WTC11 (cell line): ENCODE results near the gene POLR3B. TPM values are rescaled to one million over a fixed set of nuclear protein-coding genes. Genes with fewer than 3 reads are reported as not detected.
"Not testable (repeated sequence)": the region's sequence is repeated elsewhere in the genome, so short reads cannot be mapped to it uniquely, and the experiment has no call there.

ENCODE experiments used
- ATAC-seq: fragments of 200-7000 bp; cut with Tn5 transposase; 2 replicates; pipeline ENCODE4 v1.10.0; 2021; ENCODE audit warnings: mild to moderate bottlenecking, moderate library complexity
- CTCF ChIA-PET: fragments of 300-600 bp; sonication (Branson Sonifier 250); formaldehyde crosslinking; loops from one replicate; lab custom pipeline; 2021; ENCODE audit warnings: antibody characterized with exemption; lab: Charles Lee
- POLR2A ChIA-PET: fragments of 350-600 bp; sonication (Branson Sonifier 250); formaldehyde crosslinking; loops from one replicate; lab custom pipeline; 2021; ENCODE audit warnings: antibody characterized with exemption; lab: Charles Lee
- DNase-seq: peaks from one replicate; pipeline ENCODE4 v3.0.0; 2021; ENCODE audit warnings: low spot score
- H3K27ac Mint-ChIP-seq: 2 replicates; pipeline ENCODE4 v1.8.0; 2021; ENCODE audit warnings: mixed read lengths
- H3K27me3 Mint-ChIP-seq: 2 replicates; pipeline ENCODE4 v1.8.0; 2021; ENCODE audit warnings: low read depth, mild to moderate bottlenecking, moderate library complexity, mixed read lengths
- H3K36me3 Mint-ChIP-seq: 2 replicates; pipeline ENCODE4 v1.8.0; 2021; ENCODE audit warnings: mixed read lengths
- H3K4me1 Mint-ChIP-seq: 2 replicates; pipeline ENCODE4 v1.8.0; 2022; ENCODE audit warnings: mixed read lengths
- H3K4me3 Mint-ChIP-seq: 2 replicates; pipeline ENCODE4 v1.8.0; 2021; ENCODE audit warnings: mild to moderate bottlenecking, moderate library complexity, mixed read lengths
- H3K9me3 Mint-ChIP-seq: 2 replicates; pipeline ENCODE4 v1.8.0; 2021; ENCODE audit warnings: mixed read lengths
- CREM ChIP-seq: sonication (generic); formaldehyde crosslinking; IDR thresholded peaks from 2 replicates; pipeline ENCODE4 v1.8.1; 2022; ENCODE audit warnings: mild to moderate bottlenecking, missing genetic modification reagents, moderate library complexity
- JUN ChIP-seq: sonication (generic); formaldehyde crosslinking; IDR thresholded peaks from 2 replicates; pipeline ENCODE4 v1.8.0; 2023; ENCODE audit warnings: mild to moderate bottlenecking, missing genetic modification reagents
- MXD4 ChIP-seq: fragments of 250-450 bp; sonication (Bioruptor Pico); IDR thresholded peaks from 2 replicates; pipeline ENCODE4 v1.8.0; 2021; ENCODE audit warnings: mild to moderate bottlenecking, moderate library complexity, borderline replicate concordance
- RORB ChIP-seq: fragments of 250-450 bp; sonication (Bioruptor Pico); IDR thresholded peaks from 2 replicates; pipeline ENCODE4 v1.9.0; 2021; ENCODE audit warnings: mild to moderate bottlenecking
- SOX15 ChIP-seq: fragments of 250-450 bp; sonication (Bioruptor Pico); IDR thresholded peaks from 2 replicates; pipeline ENCODE4 v1.9.0; 2021; ENCODE audit warnings: mild to moderate bottlenecking
- TCF7 ChIP-seq: sonication (generic); formaldehyde crosslinking; IDR thresholded peaks from 2 replicates; pipeline ENCODE4 v1.8.0; 2022; ENCODE audit warnings: mild to moderate bottlenecking, low read depth, missing genetic modification reagents, moderate library complexity
- TEAD1 ChIP-seq: sonication (generic); formaldehyde crosslinking; IDR thresholded peaks from 2 replicates; pipeline ENCODE4 v1.8.0; 2022; ENCODE audit warnings: mild to moderate bottlenecking, missing genetic modification reagents
- TP53 ChIP-seq: sonication (generic); formaldehyde crosslinking; IDR thresholded peaks from 2 replicates; pipeline ENCODE4 v1.8.1; 2023; ENCODE audit warnings: mild to moderate bottlenecking, missing genetic modification reagents
- ZNF219 ChIP-seq: sonication (generic); formaldehyde crosslinking; IDR thresholded peaks from 2 replicates; pipeline ENCODE4 v1.8.0; 2023; ENCODE audit warnings: missing genetic modification reagents, mild to moderate bottlenecking, borderline replicate concordance
- ZNF281 ChIP-seq: sonication (generic); formaldehyde crosslinking; IDR thresholded peaks from 2 replicates; pipeline ENCODE4 v1.8.0; 2023; ENCODE audit warnings: mild to moderate bottlenecking, missing genetic modification reagents
- total RNA-seq: library from RNA; stranded (reverse); gene quantifications from 3 replicates; pipeline ENCODE4 v1.2.3, GENCODE V29; 2021
- TF ChIP-seq, protein P1 (sequence below): sonication (generic); formaldehyde crosslinking; IDR thresholded peaks from 2 replicates; pipeline ENCODE4 v1.8.1; 2022; ENCODE audit warnings: low read depth, mild to moderate bottlenecking, moderate library complexity, missing genetic modification reagents, borderline replicate concordance
- TF ChIP-seq, protein P2 (sequence below): fragments of 250-450 bp; sonication (Bioruptor Pico); IDR thresholded peaks from 2 replicates; pipeline ENCODE4 v1.9.0; 2021; ENCODE audit warnings: mild to moderate bottlenecking
- TF ChIP-seq, protein P3 (sequence below): fragments of 250-450 bp; sonication (Bioruptor Pico); IDR thresholded peaks from 2 replicates; pipeline ENCODE4 v1.9.0; 2021; ENCODE audit warnings: mild to moderate bottlenecking, borderline replicate concordance
- TF ChIP-seq, protein P4 (sequence below): fragments of 250-450 bp; sonication (Bioruptor Pico); IDR thresholded peaks from 2 replicates; pipeline ENCODE4 v1.9.0; 2021; ENCODE audit warnings: mild to moderate bottlenecking
- TF ChIP-seq, protein P5 (sequence below): sonication (generic); formaldehyde crosslinking; IDR thresholded peaks from 2 replicates; pipeline ENCODE4 v1.8.0; 2022; ENCODE audit warnings: mild to moderate bottlenecking, missing genetic modification reagents

POLR3B gene
- total RNA-seq, 1 experiment from 2014 or later: 9.0 TPM

DNA sequence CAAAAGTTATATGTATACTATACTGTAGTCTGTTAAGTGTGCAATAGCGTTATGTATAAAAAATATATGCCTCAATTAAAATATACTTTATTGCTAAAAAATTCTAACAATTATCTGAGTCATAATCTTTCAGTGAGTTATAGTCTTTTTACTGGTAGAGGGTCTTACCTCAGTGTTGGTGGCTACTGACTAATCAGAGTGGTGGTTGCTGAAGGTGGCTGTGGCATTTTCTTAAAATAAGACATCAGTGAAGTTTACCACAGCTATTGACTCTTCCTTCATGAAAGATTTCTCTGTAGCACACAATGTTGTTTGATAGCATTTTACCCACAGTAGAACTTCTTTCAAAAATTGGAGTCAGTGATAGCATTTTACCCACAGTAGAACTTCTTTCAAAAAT is 23.4 kb downstream of the POLR3B start:
- Mint-ChIP-seq H3K27me3 (no peaks in the 10 kb centered on the region), H3K4me3 (no peak overlapping the region), H3K4me1 (no peaks in the 10 kb centered on the region), H3K27ac (no peak overlapping the region), H3K36me3 (peaks cover 28% of the 10 kb centered on the region), H3K9me3 (peaks cover 10% of the 10 kb centered on the region)
- TF ChIP-seq, protein P1, sequence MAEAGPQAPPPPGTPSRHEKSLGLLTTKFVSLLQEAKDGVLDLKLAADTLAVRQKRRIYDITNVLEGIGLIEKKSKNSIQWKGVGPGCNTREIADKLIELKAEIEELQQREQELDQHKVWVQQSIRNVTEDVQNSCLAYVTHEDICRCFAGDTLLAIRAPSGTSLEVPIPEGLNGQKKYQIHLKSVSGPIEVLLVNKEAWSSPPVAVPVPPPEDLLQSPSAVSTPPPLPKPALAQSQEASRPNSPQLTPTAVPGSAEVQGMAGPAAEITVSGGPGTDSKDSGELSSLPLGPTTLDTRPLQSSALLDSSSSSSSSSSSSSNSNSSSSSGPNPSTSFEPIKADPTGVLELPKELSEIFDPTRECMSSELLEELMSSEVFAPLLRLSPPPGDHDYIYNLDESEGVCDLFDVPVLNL: no peak
- TF ChIP-seq TP53 (CRISPR knock-in tag) (no peak), CREM (CRISPR knock-in tag) (no peak)
- CTCF ChIA-PET: no interaction called here
- POLR2A ChIA-PET: no interaction called here
- DNase-seq (no peak), ATAC-seq (no peak)

GRCh38 chr12:106381866-106382265 is 24.3 kb downstream of the POLR3B start:
- H3K4me3 Mint-ChIP-seq, DNase-seq, POLR2A ChIA-PET, H3K27ac Mint-ChIP-seq, H3K27me3 Mint-ChIP-seq, ATAC-seq, H3K4me1 Mint-ChIP-seq: not testable (repeated sequence)
- Mint-ChIP-seq H3K36me3 (peaks cover 28% of the 10 kb centered on the region), H3K9me3 (peaks cover 10% of the 10 kb centered on the region)
- CTCF ChIA-PET: interaction anchor here (2.1 kb wide), 1 partner anchor 24 kb away, joined by 6 read pairs; the partner anchor contains the start of gene POLR3B

DNA sequence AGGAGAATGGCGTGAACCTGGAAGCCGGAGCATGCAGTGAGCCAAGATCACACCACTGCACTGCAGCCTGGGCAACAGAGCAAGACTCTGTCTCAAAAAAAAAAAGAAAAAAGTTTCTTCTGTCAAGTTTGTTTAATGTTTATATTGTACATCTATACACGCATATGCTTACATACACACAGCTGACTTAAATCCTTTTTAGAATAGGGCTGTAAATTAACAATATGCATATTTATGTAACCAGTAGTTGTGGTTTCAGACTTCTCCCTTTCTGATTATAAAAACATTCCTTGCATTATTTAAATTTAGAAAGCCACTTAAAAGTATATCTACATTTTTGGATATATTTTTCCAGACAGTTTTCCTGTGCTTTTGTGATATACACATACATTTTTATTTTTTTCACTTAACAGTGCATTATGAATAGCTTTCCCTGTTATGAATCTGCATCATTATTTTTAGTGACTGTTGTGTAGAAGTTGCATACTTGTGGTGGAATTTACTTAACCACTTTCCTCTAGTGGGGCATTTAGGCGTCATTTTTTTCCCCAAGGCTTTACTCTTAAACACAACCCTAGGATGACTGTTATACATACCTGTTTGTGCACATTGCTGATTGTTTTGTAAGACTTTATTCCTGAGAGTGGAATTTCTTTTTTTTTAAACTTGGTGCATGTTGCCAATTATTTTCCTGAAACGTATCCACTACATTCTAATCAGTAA is 29.4 kb downstream of the POLR3B start:
- peaks cover 14% of the 10 kb centered on the region for H3K36me3 Mint-ChIP-seq
- ATAC-seq: no peak

DNA sequence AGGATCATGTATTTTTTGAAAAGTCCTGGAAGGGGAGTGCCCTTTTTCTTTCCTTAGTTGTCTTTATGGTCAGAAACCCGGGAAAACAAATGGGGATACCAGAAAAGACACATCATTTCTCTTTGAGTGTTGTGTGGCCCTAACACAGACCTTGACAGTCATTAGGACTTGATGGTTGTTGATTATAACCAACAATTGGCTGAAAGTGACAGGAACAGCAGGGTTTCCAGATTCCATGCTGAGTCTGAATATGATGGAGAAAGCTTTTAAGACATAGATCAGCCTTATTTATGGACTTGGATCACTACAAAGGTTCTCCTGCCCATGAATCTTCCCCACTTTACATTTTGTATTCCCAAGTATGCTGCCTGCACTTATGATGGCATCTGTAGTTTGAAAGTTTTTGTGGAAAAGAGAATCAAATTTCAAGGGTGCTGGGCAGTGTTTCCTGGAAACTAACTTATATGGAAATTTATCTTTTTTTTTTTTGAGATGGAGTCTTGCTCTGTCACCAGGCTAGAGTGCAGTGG is 30.4 kb downstream of the POLR3B start:
- CTCF ChIA-PET: interaction anchor here (1.9 kb wide), 1 partner anchor 531 kb away, joined by 10 read pairs; no protein-coding TSS in a partner anchor
- no peak for ATAC-seq
- no peak for TF ChIP-seq SOX15 (CRISPR knock-in tag)
- no peak for TF ChIP-seq MXD4 (CRISPR knock-in tag)
- TF ChIP-seq JUN (CRISPR knock-in tag): no peak
- TF ChIP-seq, protein P2, sequence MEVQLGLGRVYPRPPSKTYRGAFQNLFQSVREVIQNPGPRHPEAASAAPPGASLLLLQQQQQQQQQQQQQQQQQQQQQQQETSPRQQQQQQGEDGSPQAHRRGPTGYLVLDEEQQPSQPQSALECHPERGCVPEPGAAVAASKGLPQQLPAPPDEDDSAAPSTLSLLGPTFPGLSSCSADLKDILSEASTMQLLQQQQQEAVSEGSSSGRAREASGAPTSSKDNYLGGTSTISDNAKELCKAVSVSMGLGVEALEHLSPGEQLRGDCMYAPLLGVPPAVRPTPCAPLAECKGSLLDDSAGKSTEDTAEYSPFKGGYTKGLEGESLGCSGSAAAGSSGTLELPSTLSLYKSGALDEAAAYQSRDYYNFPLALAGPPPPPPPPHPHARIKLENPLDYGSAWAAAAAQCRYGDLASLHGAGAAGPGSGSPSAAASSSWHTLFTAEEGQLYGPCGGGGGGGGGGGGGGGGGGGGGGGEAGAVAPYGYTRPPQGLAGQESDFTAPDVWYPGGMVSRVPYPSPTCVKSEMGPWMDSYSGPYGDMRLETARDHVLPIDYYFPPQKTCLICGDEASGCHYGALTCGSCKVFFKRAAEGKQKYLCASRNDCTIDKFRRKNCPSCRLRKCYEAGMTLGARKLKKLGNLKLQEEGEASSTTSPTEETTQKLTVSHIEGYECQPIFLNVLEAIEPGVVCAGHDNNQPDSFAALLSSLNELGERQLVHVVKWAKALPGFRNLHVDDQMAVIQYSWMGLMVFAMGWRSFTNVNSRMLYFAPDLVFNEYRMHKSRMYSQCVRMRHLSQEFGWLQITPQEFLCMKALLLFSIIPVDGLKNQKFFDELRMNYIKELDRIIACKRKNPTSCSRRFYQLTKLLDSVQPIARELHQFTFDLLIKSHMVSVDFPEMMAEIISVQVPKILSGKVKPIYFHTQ (CRISPR knock-in tag): no peak
- TF ChIP-seq, protein P3, sequence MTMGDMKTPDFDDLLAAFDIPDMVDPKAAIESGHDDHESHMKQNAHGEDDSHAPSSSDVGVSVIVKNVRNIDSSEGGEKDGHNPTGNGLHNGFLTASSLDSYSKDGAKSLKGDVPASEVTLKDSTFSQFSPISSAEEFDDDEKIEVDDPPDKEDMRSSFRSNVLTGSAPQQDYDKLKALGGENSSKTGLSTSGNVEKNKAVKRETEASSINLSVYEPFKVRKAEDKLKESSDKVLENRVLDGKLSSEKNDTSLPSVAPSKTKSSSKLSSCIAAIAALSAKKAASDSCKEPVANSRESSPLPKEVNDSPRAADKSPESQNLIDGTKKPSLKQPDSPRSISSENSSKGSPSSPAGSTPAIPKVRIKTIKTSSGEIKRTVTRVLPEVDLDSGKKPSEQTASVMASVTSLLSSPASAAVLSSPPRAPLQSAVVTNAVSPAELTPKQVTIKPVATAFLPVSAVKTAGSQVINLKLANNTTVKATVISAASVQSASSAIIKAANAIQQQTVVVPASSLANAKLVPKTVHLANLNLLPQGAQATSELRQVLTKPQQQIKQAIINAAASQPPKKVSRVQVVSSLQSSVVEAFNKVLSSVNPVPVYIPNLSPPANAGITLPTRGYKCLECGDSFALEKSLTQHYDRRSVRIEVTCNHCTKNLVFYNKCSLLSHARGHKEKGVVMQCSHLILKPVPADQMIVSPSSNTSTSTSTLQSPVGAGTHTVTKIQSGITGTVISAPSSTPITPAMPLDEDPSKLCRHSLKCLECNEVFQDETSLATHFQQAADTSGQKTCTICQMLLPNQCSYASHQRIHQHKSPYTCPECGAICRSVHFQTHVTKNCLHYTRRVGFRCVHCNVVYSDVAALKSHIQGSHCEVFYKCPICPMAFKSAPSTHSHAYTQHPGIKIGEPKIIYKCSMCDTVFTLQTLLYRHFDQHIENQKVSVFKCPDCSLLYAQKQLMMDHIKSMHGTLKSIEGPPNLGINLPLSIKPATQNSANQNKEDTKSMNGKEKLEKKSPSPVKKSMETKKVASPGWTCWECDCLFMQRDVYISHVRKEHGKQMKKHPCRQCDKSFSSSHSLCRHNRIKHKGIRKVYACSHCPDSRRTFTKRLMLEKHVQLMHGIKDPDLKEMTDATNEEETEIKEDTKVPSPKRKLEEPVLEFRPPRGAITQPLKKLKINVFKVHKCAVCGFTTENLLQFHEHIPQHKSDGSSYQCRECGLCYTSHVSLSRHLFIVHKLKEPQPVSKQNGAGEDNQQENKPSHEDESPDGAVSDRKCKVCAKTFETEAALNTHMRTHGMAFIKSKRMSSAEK: no peak
- TF ChIP-seq ZNF281: no peak
- no peak for TF ChIP-seq TEAD1 (CRISPR knock-in tag)
- no peak for TF ChIP-seq ZNF219 (CRISPR knock-in tag)
- TF ChIP-seq, protein P4, sequence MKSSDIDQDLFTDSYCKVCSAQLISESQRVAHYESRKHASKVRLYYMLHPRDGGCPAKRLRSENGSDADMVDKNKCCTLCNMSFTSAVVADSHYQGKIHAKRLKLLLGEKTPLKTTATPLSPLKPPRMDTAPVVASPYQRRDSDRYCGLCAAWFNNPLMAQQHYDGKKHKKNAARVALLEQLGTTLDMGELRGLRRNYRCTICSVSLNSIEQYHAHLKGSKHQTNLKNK (CRISPR knock-in tag): no peak

More for the DNA sequence above, 29.4 kb downstream of the POLR3B start:
- Mint-ChIP-seq H3K4me1 (peaks cover 7% of the 10 kb centered on the region), H3K27me3 (no peaks in the 10 kb centered on the region), H3K27ac (no peak overlapping the region), H3K9me3 (peaks cover 10% of the 10 kb centered on the region), H3K4me3 (no peak overlapping the region)
- ChIA-PET POLR2A (no interaction called here), CTCF (interaction anchor here (1.9 kb wide), 1 partner anchor 532 kb away, joined by 10 read pairs; no protein-coding TSS in a partner anchor)
- DNase-seq: no peak
- TF ChIP-seq, protein P5, sequence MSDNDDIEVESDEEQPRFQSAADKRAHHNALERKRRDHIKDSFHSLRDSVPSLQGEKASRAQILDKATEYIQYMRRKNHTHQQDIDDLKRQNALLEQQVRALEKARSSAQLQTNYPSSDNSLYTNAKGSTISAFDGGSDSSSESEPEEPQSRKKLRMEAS (CRISPR knock-in tag): no peak
- TF ChIP-seq RORB (no peak), TCF7 (CRISPR knock-in tag) (no peak), JUN (CRISPR knock-in tag) (no peak)

More for the DNA sequence above, 30.4 kb downstream of the POLR3B start:
- Mint-ChIP-seq H3K4me1 (peaks cover 12% of the 10 kb centered on the region), H3K27ac (no peak overlapping the region), H3K27me3 (no peaks in the 10 kb centered on the region), H3K9me3 (peaks cover 3% of the 10 kb centered on the region), H3K4me3 (no peak overlapping the region), H3K36me3 (peaks cover 7% of the 10 kb centered on the region)
- no peak for DNase-seq
- POLR2A ChIA-PET: no interaction called here
